Loucy (cell line): ENCODE measurements around the gene C1QL2.

Experiments
- EZH2phosphoT487 ChIP-seq: fragments of 200-600 bp; IDR thresholded peaks from 2 replicates; pipeline ENCODE4 v1.6.1; 2018; ENCODE audit warnings: antibody characterized with exemption, mild to moderate bottlenecking, moderate library complexity, borderline replicate concordance
- TF ChIP-seq, protein P1 (sequence below): fragments of 200-600 bp; sonication (generic); conservative IDR thresholded peaks from 2 replicates; pipeline ENCODE4 v1.5.1; 2014; ENCODE audit warnings: mild to moderate bottlenecking, antibody characterized with exemption, low read length

DNA sequence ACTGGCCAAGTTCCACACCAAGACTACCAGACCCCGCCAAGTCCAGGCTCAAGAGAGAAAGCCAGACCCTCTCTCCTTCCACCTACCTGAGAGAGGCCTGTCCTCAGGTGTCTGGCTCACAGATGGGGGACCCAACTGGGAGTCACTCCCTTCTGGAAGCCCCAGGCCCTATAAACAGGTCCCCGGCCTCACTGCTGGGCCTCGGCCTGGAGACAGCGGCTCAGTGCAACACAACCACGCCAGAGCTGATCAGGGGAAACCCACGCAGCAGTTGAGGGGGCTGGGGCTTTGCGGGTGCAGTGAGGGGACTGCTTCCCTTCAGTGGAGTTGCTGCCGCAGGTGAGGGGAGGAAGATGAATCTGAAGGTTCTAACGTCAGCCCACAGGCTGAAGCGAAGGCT, 22.8 kb upstream of the C1QL2 start:
- TF ChIP-seq, protein P1, sequence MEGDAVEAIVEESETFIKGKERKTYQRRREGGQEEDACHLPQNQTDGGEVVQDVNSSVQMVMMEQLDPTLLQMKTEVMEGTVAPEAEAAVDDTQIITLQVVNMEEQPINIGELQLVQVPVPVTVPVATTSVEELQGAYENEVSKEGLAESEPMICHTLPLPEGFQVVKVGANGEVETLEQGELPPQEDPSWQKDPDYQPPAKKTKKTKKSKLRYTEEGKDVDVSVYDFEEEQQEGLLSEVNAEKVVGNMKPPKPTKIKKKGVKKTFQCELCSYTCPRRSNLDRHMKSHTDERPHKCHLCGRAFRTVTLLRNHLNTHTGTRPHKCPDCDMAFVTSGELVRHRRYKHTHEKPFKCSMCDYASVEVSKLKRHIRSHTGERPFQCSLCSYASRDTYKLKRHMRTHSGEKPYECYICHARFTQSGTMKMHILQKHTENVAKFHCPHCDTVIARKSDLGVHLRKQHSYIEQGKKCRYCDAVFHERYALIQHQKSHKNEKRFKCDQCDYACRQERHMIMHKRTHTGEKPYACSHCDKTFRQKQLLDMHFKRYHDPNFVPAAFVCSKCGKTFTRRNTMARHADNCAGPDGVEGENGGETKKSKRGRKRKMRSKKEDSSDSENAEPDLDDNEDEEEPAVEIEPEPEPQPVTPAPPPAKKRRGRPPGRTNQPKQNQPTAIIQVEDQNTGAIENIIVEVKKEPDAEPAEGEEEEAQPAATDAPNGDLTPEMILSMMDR: no peak
- TF ChIP-seq EZH2phosphoT487: no peak
